Esophagus squamous epithelium (tissue), 4 donors: ENCODE results near the gene PPARA.
A peak's percentile ranks its signal among the peaks of the same experiment; 100 is the strongest.

Experiments
- CTCF ChIP-seq, 6 experiments: fragments of 450-650 bp in 4 of 6; fragments of 200-600 bp in 2 of 6; sonication (generic) in 2 of 6; IDR thresholded peaks; one replicate each; pipeline ENCODE4 v1.5.1; 2016 to 2019; ENCODE audit warnings: antibody characterized with exemption in 6 of 6, mild to moderate bottlenecking in 4 of 6, moderate library complexity in 4 of 6
- POLR2A ChIP-seq, 4 donors: fragments of 450-650 bp; IDR thresholded peaks; one replicate each; pipeline ENCODE4 v1.6.1; 2017; ENCODE audit warnings: antibody characterized with exemption in 4 of 4, mild to moderate bottlenecking in 4 of 4, moderate library complexity in 3 of 4

- TF ChIP-seq CTCF (IDR thresholded peaks at IDR 0.05) (peak in 4 of 6 experiments; percentile 13 to 39 (median 20)), POLR2A (IDR thresholded peaks at IDR 0.05) (no peak)
These were observed 112.3 kb downstream of the PPARA start for GRCh38 chr22:46262449-46263215.
